Skin of body (tissue), 2 donors: ENCODE measurements around the gene GRIN3A. TPM values are rescaled to one million over a fixed set of nuclear protein-coding genes. Genes with fewer than 3 reads are reported as not detected.

Source experiments
- DNase-seq: peaks from one replicate; lab custom pipeline; 2025; lab: John Stamatoyannopoulos, UW
- total RNA-seq: library from RNA; depleted of rRNA; stranded (reverse); fragments of >200 nt; gene quantifications from one replicate; pipeline ENCODE4 v1.2.3, GENCODE V29; 2014

The GRIN3A gene
- total RNA-seq, 1 donor from 2014 or later: 0.49 TPM

GRCh38 chr9:101528015-101528414 is 210.4 kb downstream of the GRIN3A start:
- no peak for DNase-seq

DNA sequence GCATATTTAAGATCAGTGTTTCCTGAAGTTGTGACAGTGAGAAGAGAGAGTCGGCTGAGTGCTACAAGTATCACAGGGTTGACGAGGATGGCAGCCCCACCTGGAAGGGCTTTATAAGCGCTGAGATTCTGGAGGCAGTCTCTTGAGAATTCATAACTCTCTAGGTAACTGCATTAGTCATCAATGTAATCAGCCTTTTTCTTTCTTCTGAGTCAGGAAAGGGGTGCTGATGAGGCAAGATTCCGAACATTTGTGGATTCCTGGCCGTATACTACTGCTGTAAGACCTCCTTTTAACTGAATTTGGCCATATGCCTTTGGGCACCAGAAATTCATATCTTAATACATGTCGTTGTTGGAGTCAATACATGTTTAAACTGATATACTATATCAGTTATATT is 211.4 kb downstream of the GRIN3A start:
- DNase-seq: no peak

GRCh38 chr9:101524371-101524770 is 214.1 kb downstream of the GRIN3A start:
- DNase-seq: no peak

Other genes starting within 250 kb of the GRIN3A start
- 26.0 TPM for gene RNF20, start 204.8 kb downstream of the GRIN3A start, total RNA-seq
- not detected for gene PPP3R2, start 143.7 kb downstream of the GRIN3A start, total RNA-seq